ES-I3 (cell line): ENCODE measurements around the gene NTN1.

ENCODE experiments used
- H3K36me3 ChIP-seq: 2 replicates; pipeline ENCODE4 v1.6.1; 2013; ENCODE audit warnings: mild to moderate bottlenecking, low read length, control low read depth, moderate library complexity; ENCODE audit not compliant: insufficient read depth
- H3K4me1 ChIP-seq: 2 replicates; pipeline ENCODE4 v1.6.1; 2013; ENCODE audit warnings: mild to moderate bottlenecking, control low read depth, low read length; ENCODE audit not compliant: insufficient read depth
- H3K9ac ChIP-seq: 2 replicates; pipeline ENCODE4 v1.6.1; 2013; ENCODE audit warnings: low read depth, mild to moderate bottlenecking, low read length, moderate library complexity
- H3K9me3 ChIP-seq: 2 replicates; pipeline ENCODE4 v1.6.1; 2013; ENCODE audit warnings: mild to moderate bottlenecking, low read length, moderate library complexity; ENCODE audit not compliant: control insufficient read depth, insufficient read depth

The NTN1 gene

GRCh38 chr17:9001559-9001958 is 19.8 kb upstream of the NTN1 start:
- Histone ChIP-seq H3K9ac (no peak overlapping the region), H3K4me1 (peaks cover 3% of the 10 kb centered on the region; the same call in 1 of the 2 replicates), H3K36me3 (no peaks in the 10 kb centered on the region), H3K9me3 (peaks cover 8% of the 10 kb centered on the region)

GRCh38 chr17:9002227-9002605 is 19.1 kb upstream of the NTN1 start:
- Histone ChIP-seq H3K4me1 (peaks cover 3% of the 10 kb centered on the region; the same call in 1 of the 2 replicates), H3K9me3 (peaks cover 8% of the 10 kb centered on the region), H3K36me3 (no peaks in the 10 kb centered on the region), H3K9ac (peak overlapping the region; percentile 50; the same call in 1 of the 2 replicates)

DNA sequence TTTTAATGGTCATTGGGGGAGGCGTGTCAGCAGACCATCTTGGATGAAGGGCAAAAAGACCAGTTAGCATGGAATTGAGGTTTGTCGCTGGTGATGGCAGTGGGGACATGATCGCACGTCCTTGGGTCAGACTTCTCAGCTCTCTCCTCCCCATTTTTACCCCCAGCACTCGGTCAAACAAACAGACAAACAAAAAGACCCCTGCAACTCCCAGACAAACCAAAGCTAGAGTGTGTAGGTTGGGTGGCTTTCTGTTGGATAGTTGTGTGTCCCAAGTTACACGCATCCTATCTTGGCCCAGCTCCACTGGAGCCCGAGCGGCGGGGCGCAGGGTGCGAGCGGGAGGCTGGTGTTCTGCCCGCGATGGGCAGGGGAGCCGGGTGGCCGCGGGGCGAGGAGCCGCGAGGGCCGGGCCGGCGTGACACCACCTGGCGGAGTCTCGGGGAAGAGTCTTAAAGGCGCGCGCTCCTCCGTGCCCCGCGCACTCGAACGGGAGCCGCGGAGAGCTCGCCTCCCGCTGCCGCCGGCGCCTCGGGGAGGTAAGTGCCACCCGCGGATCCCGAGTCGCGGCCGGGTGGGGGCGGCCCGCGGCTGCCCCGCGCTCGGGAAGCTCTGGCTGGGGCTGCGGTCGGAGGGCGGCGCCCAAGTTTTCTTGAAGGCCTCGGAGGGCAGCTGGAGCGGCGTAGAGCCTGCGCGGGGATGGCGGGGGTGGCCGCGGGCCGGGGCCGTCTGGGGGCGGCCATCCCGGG is 18.5 kb upstream of the NTN1 start:
- peaks cover 8% of the 10 kb centered on the region for H3K9me3 ChIP-seq
- no peaks in the 10 kb centered on the region for H3K36me3 ChIP-seq
- H3K4me1 ChIP-seq = peaks cover 3% of the 10 kb centered on the region; the same call in 1 of the 2 replicates
- H3K9ac ChIP-seq = peak overlapping the region; percentile 50; the same call in 1 of the 2 replicates

DNA sequence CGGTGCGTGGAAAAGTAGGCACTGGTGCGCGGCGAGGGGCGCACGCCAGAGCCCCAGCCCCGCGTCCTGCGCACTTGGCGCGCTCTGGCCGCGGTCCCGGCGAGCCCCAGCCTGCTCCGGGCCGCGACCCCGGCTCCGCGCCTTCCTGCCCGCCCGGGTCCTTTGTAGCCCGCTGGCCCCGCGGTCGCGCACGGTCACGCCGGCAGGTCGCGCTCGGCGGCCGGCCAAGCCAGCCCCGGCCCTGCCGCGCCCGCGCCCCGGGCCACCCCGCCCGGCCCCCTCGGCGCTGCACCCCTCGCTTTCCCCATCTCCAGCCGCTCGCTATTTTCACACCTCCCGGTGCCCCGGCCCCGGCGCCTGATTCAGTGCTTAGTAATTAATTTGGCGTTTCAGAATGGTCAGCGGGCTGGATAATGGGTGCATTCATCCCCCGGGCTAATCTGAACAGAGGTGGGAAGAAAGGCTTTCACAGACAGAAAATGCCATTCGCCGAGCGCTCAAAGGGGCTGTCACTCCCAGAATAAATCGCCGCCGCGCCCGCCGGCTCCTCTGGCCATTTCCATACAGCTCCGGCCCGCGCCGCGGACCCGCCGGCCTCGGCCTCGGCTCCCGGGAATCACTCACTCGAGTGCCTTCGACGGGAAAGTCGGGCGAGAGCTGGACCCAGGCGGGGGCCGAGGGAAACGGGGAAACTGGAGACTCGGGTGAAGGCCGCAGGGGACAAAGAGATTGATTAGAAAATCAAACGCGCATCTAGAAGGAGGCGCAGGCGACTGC is 17.8 kb upstream of the NTN1 start:
- Histone ChIP-seq H3K9ac (peak overlapping the region; percentile 50; the same call in 1 of the 2 replicates), H3K4me1 (peaks cover 3% of the 10 kb centered on the region; the same call in 1 of the 2 replicates), H3K9me3 (peaks cover 8% of the 10 kb centered on the region), H3K36me3 (no peaks in the 10 kb centered on the region)

- H3K36me3 ChIP-seq = no peaks in the 10 kb centered on the region
- H3K9ac ChIP-seq = peak overlapping the region; percentile 50; the same call in 1 of the 2 replicates
Observed at GRCh38 chr17:9004132-9004960, 17.0 kb upstream of the NTN1 start.

DNA sequence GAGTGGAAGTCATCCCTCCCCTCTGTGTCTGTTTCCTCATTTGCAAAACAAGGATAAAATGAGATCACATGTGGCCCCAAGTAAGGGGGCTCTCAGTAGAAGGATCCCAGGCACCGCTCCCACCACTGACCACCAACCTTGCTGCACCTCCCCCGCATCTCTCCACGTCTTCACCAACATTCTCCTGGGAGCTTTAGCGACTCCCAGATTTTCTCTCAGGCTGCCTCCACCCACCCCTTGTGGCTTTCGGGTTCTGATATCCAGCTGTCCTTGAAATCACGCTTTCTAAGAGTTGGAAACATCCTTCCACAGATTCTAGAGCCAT is 16.4 kb upstream of the NTN1 start:
- Histone ChIP-seq H3K9me3 (peaks cover 8% of the 10 kb centered on the region), H3K36me3 (no peaks in the 10 kb centered on the region), H3K9ac (no peak overlapping the region; the same call in 1 of the 2 replicates), H3K4me1 (peaks cover 3% of the 10 kb centered on the region; the same call in 1 of the 2 replicates)

More at GRCh38 chr17:9004132-9004960, 17.0 kb upstream of the NTN1 start:
- H3K9me3 ChIP-seq = peaks cover 8% of the 10 kb centered on the region
- peaks cover 3% of the 10 kb centered on the region; the same call in 1 of the 2 replicates for H3K4me1 ChIP-seq

GRCh38 chr17:9006175-9006767 is 15.0 kb upstream of the NTN1 start:
- peaks cover 3% of the 10 kb centered on the region; the same call in 1 of the 2 replicates for H3K4me1 ChIP-seq
- H3K36me3 ChIP-seq = no peaks in the 10 kb centered on the region
- H3K9ac ChIP-seq = no peak overlapping the region

DNA sequence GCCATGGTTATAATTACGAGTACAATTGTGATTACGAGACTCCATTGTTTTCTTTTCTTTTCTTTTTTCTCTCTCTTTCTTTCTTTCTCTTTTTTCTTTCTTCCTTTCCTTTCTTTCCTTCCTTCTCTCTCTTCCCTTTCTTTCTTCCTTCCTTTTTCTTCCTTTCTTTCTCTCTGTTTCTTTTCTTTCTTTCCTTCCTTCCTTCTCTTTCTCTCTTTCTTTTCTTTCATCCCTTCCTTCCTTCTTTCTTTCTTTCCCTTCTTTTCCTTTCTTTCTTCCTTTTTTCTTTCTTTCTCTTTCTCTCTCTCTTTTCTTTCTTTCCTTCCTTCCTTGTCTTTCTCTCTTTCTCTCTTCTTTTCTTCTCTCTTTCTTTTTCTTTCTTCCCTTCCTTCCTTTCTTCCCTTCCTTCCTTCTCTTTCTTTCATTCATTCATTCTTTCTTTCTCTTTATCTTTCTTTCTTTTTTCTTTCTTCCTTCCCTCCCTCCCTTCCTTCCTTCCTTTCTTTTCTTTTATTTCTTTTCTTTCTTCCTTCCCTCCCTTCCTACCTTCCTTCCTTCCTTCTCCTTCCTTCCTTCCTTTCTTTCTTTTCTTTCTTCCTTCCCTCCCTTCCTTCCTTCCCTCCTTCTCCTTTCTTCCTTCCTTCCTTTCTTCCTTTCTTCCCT is 14.1 kb upstream of the NTN1 start:
- H3K36me3 ChIP-seq = no peaks in the 10 kb centered on the region
- H3K9me3 ChIP-seq = peaks cover 8% of the 10 kb centered on the region

More at GRCh38 chr17:9006175-9006767, 15.0 kb upstream of the NTN1 start:
- H3K9me3 ChIP-seq = peaks cover 8% of the 10 kb centered on the region

GRCh38 chr17:9009096-9009495 is 12.2 kb upstream of the NTN1 start:
- Histone ChIP-seq H3K9ac (no peak overlapping the region), H3K9me3 (peaks cover 8% of the 10 kb centered on the region; the same call in 1 of the 2 replicates), H3K36me3 (no peaks in the 10 kb centered on the region), H3K4me1 (peaks cover 3% of the 10 kb centered on the region; the same call in 1 of the 2 replicates)

More for the DNA sequence above, 14.1 kb upstream of the NTN1 start:
- H3K4me1 ChIP-seq = peaks cover 3% of the 10 kb centered on the region; the same call in 1 of the 2 replicates
- H3K9ac ChIP-seq = no peak overlapping the region

GRCh38 chr17:9009737-9010136 is 11.6 kb upstream of the NTN1 start:
- Histone ChIP-seq H3K9ac (no peak overlapping the region), H3K4me1 (peaks cover under 1% of the 10 kb centered on the region; the same call in 1 of the 2 replicates), H3K9me3 (peaks cover 8% of the 10 kb centered on the region; the same call in 1 of the 2 replicates), H3K36me3 (no peaks in the 10 kb centered on the region)

DNA sequence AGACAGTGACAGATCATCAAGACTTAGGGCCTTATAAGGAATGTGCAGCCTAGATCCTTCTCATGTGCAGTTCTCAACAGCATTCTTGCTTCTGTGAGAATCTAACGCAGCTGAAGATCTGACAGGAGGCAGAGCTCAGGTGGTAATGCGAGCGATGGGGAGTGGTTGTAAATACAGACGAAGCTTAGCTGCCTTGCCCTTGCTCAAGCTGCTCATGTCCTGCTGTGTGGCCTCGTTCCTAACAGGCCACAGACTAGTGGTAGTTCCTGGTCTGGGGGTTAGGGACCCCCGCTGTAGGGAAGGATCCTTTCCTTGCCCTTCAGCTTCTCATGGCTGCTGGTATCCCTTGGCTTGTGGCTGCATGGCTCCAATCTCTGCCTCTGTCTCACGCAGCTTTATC is 10.3 kb upstream of the NTN1 start:
- no peak overlapping the region for H3K9ac ChIP-seq
- H3K36me3 ChIP-seq = no peaks in the 10 kb centered on the region
- no peaks in the 10 kb centered on the region for H3K9me3 ChIP-seq
- H3K4me1 ChIP-seq = no peaks in the 10 kb centered on the region

- Histone ChIP-seq H3K9me3 (no peaks in the 10 kb centered on the region), H3K9ac (no peak overlapping the region), H3K4me1 (peaks cover 7% of the 10 kb centered on the region), H3K36me3 (no peaks in the 10 kb centered on the region)
Observed at GRCh38 chr17:9016941-9017552, 4.3 kb upstream of the NTN1 start.

- Histone ChIP-seq H3K4me1 (peaks cover 9% of the 10 kb centered on the region), H3K9me3 (no peaks in the 10 kb centered on the region), H3K9ac (no peak overlapping the region), H3K36me3 (no peaks in the 10 kb centered on the region)
Observed at GRCh38 chr17:9018726-9019125, 2.6 kb upstream of the NTN1 start.
